CD8-positive, alpha-beta memory T cell (primary cell): Measurements from ENCODE around the gene FREY1. TPM values are rescaled to one million over a fixed set of nuclear protein-coding genes. Genes with fewer than 3 reads are reported as not detected.

Experiments
- CTCF ChIA-PET: fragments of 350-600 bp; sonication (Branson Sonifier 250); formaldehyde crosslinking; loops from one replicate; lab custom pipeline; 2021; ENCODE audit warnings: antibody characterized with exemption; lab: Charles Lee
- POLR2A ChIA-PET: fragments of 350-600 bp; sonication (Branson Sonifier 250); formaldehyde crosslinking; loops from one replicate; lab custom pipeline; 2021; ENCODE audit warnings: antibody characterized with exemption; lab: Charles Lee
- DNase-seq, 5 donors: peaks; one replicate each; pipeline versions ENCODE4 v3.0.0 to v3.0.0-alpha.2; 2020 to 2022; ENCODE audit warnings: mixed read lengths in 1 of 5
- H3K27ac ChIP-seq: one replicate; pipeline ENCODE4 v1.7.0; 2013; ENCODE audit warnings: low read depth, mild to moderate bottlenecking, low read length, moderate library complexity
- H3K27me3 ChIP-seq: 2 replicates; pipeline ENCODE4 v1.7.0; 2013; ENCODE audit warnings: low read length, mild to moderate bottlenecking; ENCODE audit not compliant: insufficient read depth, poor library complexity, severe bottlenecking
- H3K36me3 ChIP-seq: 2 replicates; pipeline ENCODE4 v1.7.0; 2013; ENCODE audit warnings: mild to moderate bottlenecking, low read length, moderate library complexity; ENCODE audit not compliant: insufficient read depth
- H3K4me1 ChIP-seq: 2 replicates; pipeline ENCODE4 v1.7.0; 2013; ENCODE audit warnings: mild to moderate bottlenecking, low read length, moderate library complexity; ENCODE audit not compliant: insufficient read depth
- H3K4me3 ChIP-seq: 2 replicates; pipeline ENCODE4 v1.7.0; 2013; ENCODE audit warnings: mild to moderate bottlenecking, low read length
- H3K9me3 ChIP-seq: 2 replicates; pipeline ENCODE4 v1.7.0; 2013; ENCODE audit warnings: mild to moderate bottlenecking, low read length
- H3K27ac Mint-ChIP-seq, 8 donors: one replicate each; pipeline ENCODE4 v1.8.0; 2020 to 2021; ENCODE audit warnings: mixed read lengths in 8 of 8, mild to moderate bottlenecking in 6 of 8, inconsistent platforms in 3 of 8, moderate library complexity in 3 of 8
- H3K27me3 Mint-ChIP-seq, 2 donors: one replicate each; pipeline ENCODE4 v1.8.0; 2020 to 2021; ENCODE audit warnings: mixed read lengths in 2 of 2, mild to moderate bottlenecking in 1 of 2, moderate library complexity in 1 of 2
- H3K36me3 Mint-ChIP-seq, 3 donors: one replicate each; pipeline ENCODE4 v1.8.0; 2020 to 2021; ENCODE audit warnings: mixed read lengths in 3 of 3, inconsistent platforms in 1 of 3, mild to moderate bottlenecking in 1 of 3
- H3K4me1 Mint-ChIP-seq, 3 donors: one replicate each; pipeline ENCODE4 v1.8.0; 2020 to 2021; ENCODE audit warnings: mixed read lengths in 3 of 3, inconsistent platforms in 1 of 3, mild to moderate bottlenecking in 1 of 3
- H3K4me3 Mint-ChIP-seq, 7 donors: one replicate each; pipeline ENCODE4 v1.8.0; 2020 to 2021; ENCODE audit warnings: mixed read lengths in 7 of 7, mild to moderate bottlenecking in 6 of 7, moderate library complexity in 4 of 7, inconsistent platforms in 2 of 7
- H3K9me3 Mint-ChIP-seq, 5 donors: one replicate each; pipeline ENCODE4 v1.8.0; 2020 to 2022; ENCODE audit warnings: mixed read lengths in 5 of 5, mild to moderate bottlenecking in 3 of 5, moderate library complexity in 2 of 5, inconsistent platforms in 1 of 5
- polyA plus RNA-seq: library from polyadenylated mRNA; unstranded; fragments of 300-500 nt; fragmentation: Illumina TruSeq; gene quantifications from one replicate; pipeline ENCODE4 v1.2.3, GENCODE V29; 2021
- total RNA-seq, 2 experiments: library from RNA; stranded (reverse); gene quantifications; one replicate each; pipeline ENCODE4 v1.2.3, GENCODE V29; 2021

FREY1 gene
- total and polyA plus RNA-seq, 3 experiments from 2014 or later, result 0.43 to 2.0 (median 1.1) TPM

DNA sequence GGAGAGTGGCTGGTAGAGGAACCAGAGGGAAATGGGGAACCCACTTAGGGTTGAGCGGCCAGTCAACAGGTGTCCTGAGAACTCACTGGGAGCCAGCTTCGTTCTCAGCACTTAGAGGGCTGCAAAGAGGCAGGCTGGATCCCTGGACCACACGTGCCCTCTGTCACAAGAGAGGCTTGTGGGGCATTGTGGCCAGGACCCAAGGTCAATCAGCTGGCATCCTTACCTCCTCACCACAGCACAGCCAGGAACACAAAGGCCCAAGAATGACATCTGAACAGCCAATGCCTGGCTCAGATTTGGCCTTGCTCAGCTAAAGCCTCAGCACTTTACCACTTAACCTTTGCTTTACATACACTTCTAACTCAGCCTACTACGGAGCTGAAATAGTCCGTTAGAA lies 14.2 kb downstream of the FREY1 start:
- CTCF ChIA-PET, result no interaction called here

DNA sequence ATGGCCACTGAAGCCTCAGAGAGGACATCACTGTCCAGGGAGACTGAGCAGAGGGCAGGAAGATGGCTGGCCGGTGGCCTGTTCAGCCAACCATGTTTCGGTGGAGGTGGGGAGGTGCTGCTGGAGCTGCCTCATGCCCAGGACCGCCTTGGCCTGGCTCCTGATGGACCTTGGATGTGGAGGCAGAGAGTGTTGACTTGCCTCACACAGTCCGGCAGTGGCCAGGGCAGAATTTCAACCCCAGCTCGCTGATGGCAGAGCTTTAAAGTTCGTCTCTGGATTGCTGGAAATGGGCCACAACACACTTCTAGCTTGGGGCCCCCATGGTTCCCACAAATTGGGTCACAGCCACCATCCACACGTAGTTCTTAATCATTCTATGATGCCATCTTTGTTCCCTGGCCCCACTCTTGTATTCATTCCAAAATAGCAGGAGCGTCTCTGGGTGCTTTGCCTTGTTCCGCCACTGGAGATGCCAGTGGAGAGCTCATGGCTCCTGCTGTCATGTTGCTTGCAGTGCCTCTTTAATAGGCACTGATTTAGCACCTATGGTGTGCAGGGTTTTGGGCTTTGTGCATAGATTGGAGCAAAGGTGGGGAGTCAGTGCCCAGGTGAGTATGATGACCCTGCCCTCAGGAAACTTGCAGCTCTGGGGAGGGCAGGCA lies 16.1 kb downstream of the FREY1 start:
- Mint-ChIP-seq H3K27me3 (peaks cover 16 to 31% of the 10 kb centered on the region in 2 donors), H3K27ac (no peak overlapping the region), H3K4me1 (no peaks in the 10 kb centered on the region), H3K4me3 (no peak overlapping the region), H3K9me3 (no peaks in the 10 kb centered on the region), H3K36me3 (peaks cover 0 to 5% (median 2%) of the 10 kb centered on the region in 3 donors)
- ChIA-PET CTCF (no interaction called here), POLR2A (no interaction called here)
- H3K27ac ChIP-seq, result no peak overlapping the region
- H3K4me1 ChIP-seq, result no peaks in the 10 kb centered on the region
- H3K36me3 ChIP-seq, result no peaks in the 10 kb centered on the region
- H3K4me3 ChIP-seq, result no peak overlapping the region
- peaks cover 2% of the 10 kb centered on the region for H3K27me3 ChIP-seq
- H3K9me3 ChIP-seq, result no peaks in the 10 kb centered on the region
- no peak for DNase-seq

More for the DNA sequence above, 14.2 kb downstream of the FREY1 start:
- peaks cover 0 to 5% (median 2%) of the 10 kb centered on the region in 3 donors for H3K36me3 Mint-ChIP-seq
- H3K4me3 ChIP-seq, result no peak overlapping the region
- DNase-seq, result no peak
- POLR2A ChIA-PET, result no interaction called here
- H3K36me3 ChIP-seq, result no peaks in the 10 kb centered on the region
- no peak overlapping the region for H3K27ac ChIP-seq
- no peak overlapping the region for H3K4me3 Mint-ChIP-seq
- H3K27me3 Mint-ChIP-seq, result peaks cover 16 to 38% of the 10 kb centered on the region in 2 donors
- peaks cover 5% of the 10 kb centered on the region for H3K27me3 ChIP-seq
- no peak overlapping the region for H3K27ac Mint-ChIP-seq
- no peaks in the 10 kb centered on the region for H3K4me1 Mint-ChIP-seq
- no peaks in the 10 kb centered on the region for H3K9me3 ChIP-seq
- H3K4me1 ChIP-seq, result no peaks in the 10 kb centered on the region
- no peaks in the 10 kb centered on the region for H3K9me3 Mint-ChIP-seq

DNA sequence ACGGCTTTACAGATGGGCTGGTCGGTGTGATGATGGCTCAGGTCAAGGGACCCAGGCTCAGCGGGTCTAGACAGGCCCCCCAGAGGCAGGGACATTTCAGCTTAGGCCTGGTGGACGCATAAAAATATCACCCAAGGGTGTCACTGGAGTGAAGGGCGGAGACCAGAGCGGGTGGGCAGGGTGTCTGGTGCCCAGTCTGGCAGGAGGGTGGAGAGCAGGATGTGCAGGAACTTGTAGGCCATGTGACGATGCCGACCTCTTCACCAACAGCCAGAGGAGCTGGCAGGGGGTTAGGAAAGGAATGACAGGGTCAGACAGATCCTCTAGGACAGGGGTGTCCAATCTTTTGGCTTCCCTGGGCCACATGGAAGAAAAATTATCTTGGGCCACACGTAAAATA lies 17.1 kb downstream of the FREY1 start:
- CTCF ChIA-PET, result no interaction called here
- no peak for DNase-seq
- peaks cover 3 to 4% (median 4%) of the 10 kb centered on the region in 3 donors for H3K4me1 Mint-ChIP-seq
- H3K4me3 Mint-ChIP-seq, result no peak overlapping the region
- POLR2A ChIA-PET, result no interaction called here
- Histone ChIP-seq H3K27ac (no peak overlapping the region), H3K4me3 (no peak overlapping the region), H3K36me3 (no peaks in the 10 kb centered on the region), H3K4me1 (peaks cover 3% of the 10 kb centered on the region), H3K9me3 (no peaks in the 10 kb centered on the region), H3K27me3 (no peaks in the 10 kb centered on the region)
- no peak overlapping the region for H3K27ac Mint-ChIP-seq
- H3K36me3 Mint-ChIP-seq, result peaks cover 0 to 4% (median 2%) of the 10 kb centered on the region in 3 donors
- H3K27me3 Mint-ChIP-seq, result peaks cover 14 to 23% of the 10 kb centered on the region in 2 donors
- no peaks in the 10 kb centered on the region for H3K9me3 Mint-ChIP-seq

DNA sequence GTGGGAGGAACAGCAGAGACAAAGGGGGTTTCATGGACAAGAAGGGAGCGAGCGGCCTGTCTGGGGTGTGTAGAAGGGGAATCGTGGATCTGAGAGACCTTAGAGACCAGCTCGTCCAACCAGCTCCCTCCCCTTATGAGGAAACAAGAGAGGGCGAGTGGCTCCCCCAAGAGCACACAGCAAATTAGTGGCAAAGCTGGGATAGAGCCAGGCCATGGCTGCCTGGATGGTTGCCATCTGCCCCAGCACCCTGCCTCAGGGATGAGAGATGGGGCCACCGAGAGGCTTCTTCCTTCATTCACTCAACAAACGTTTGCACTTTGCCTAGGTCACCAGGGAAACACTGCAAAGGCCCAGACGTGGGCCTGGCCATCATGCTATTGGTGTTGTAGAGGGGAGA lies 17.5 kb downstream of the FREY1 start:
- CTCF ChIA-PET, result no interaction called here
- no peak overlapping the region for H3K27ac ChIP-seq
- no peaks in the 10 kb centered on the region for H3K9me3 ChIP-seq
- no peak overlapping the region for H3K27ac Mint-ChIP-seq
- H3K4me1 ChIP-seq, result peaks cover 6% of the 10 kb centered on the region
- no peak overlapping the region for H3K4me3 Mint-ChIP-seq
- no peak overlapping the region for H3K4me3 ChIP-seq
- no peak for DNase-seq
- no peaks in the 10 kb centered on the region for H3K27me3 ChIP-seq
- no peaks in the 10 kb centered on the region for H3K36me3 ChIP-seq
- peaks cover 8% of the 10 kb centered on the region in 3 donors for H3K4me1 Mint-ChIP-seq
- H3K27me3 Mint-ChIP-seq, result peaks cover 16 to 19% of the 10 kb centered on the region in 2 donors
- peaks cover 0 to 2% (median 0%) of the 10 kb centered on the region in 3 donors for H3K36me3 Mint-ChIP-seq
- no peaks in the 10 kb centered on the region for H3K9me3 Mint-ChIP-seq
- POLR2A ChIA-PET, result no interaction called here

DNA sequence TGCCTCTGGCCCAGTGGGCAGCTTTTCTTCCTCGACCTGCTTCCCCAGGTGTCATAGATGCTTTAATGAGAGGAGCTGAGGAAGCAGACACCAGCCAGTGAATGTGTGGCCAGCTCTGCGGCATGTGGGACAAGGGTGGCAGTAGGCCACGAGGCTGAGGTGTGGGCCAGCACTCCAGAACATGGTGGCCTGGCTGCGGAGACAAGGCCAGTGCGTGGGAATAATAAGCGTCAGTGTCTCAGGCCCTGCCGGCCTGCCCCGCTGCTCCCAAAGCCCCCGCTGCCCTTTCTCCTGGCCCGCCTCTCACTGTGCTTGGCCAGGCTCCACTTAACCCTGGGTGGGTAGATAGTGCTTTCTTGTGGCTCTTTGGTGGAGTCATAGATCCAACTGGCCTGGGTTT lies 19.5 kb downstream of the FREY1 start:
- H3K9me3 ChIP-seq, result no peaks in the 10 kb centered on the region
- H3K9me3 Mint-ChIP-seq, result no peaks in the 10 kb centered on the region
- peak overlapping the region in 4 of 7 donors; percentile 32 to 49 (median 36) for H3K4me3 Mint-ChIP-seq
- H3K4me1 ChIP-seq, result peaks cover 6% of the 10 kb centered on the region
- peaks cover 0 to 2% (median 0%) of the 10 kb centered on the region in 3 donors for H3K36me3 Mint-ChIP-seq
- no peak for DNase-seq
- H3K27me3 ChIP-seq, result no peaks in the 10 kb centered on the region
- CTCF ChIA-PET, result interaction anchor here (1.0 kb wide), 1 partner anchor 18 kb away, joined by 3 read pairs; no protein-coding TSS in a partner anchor
- peaks cover 7 to 10% of the 10 kb centered on the region in 2 donors for H3K27me3 Mint-ChIP-seq
- H3K4me1 Mint-ChIP-seq, result peaks cover 10 to 11% (median 10%) of the 10 kb centered on the region in 3 donors
- no peaks in the 10 kb centered on the region for H3K36me3 ChIP-seq
- H3K27ac Mint-ChIP-seq, result no peak overlapping the region
- H3K4me3 ChIP-seq, result no peak overlapping the region
- no peak overlapping the region for H3K27ac ChIP-seq
- POLR2A ChIA-PET, result no interaction called here

DNA sequence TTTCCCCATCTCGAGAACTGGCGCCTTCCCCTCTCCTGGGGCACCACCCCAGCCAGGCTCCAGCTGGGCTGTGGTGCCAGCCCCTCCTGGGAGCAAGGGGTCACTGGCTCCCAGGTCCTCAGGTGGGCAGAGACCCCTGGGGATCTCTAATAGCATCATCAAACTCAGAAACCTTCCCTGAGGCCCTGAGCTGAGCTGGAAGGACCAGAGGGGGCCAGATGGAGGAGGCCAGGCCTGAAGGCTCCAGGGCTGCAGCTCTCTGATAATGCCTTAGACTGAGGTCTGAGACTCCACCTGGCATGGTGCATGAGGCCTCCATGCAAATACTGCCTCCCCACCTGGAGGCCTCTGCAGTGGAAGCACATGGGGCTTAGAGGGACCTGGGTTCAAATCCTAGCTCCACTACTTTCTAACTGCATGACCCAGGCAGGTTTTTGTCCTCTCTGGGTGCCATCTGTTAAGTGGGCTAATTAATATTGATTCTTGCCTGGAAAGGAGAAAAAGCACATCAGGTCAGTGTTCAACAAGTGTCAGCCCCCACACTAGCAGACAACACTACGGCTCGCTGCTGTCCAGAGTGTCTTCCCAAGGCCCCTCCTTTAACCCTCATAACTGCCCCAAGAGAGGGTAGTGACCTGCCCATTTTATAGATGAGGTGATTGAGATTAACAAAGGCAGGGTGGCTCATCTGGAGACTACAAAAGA lies 20.1 kb downstream of the FREY1 start:
- peaks cover 10 to 11% (median 10%) of the 10 kb centered on the region in 3 donors for H3K4me1 Mint-ChIP-seq
- no peaks in the 10 kb centered on the region for H3K27me3 ChIP-seq
- peaks cover 0 to 6% (median 5%) of the 10 kb centered on the region in 3 donors for H3K36me3 Mint-ChIP-seq
- no peaks in the 10 kb centered on the region for H3K36me3 ChIP-seq
- peak overlapping the region; percentile 23 to 54 (median 34) for H3K4me3 Mint-ChIP-seq
- no peak overlapping the region for H3K27ac ChIP-seq
- ChIA-PET POLR2A (no interaction called here), CTCF (interaction anchor here (1.0 kb wide), 1 partner anchor 17 kb away, joined by 3 read pairs; no protein-coding TSS in a partner anchor)
- peaks cover 6% of the 10 kb centered on the region for H3K4me1 ChIP-seq
- peaks cover 5 to 7% of the 10 kb centered on the region in 2 donors for H3K27me3 Mint-ChIP-seq
- DNase-seq, result no peak
- no peaks in the 10 kb centered on the region for H3K9me3 Mint-ChIP-seq
- no peak overlapping the region for H3K4me3 ChIP-seq
- no peaks in the 10 kb centered on the region for H3K9me3 ChIP-seq
- no peak overlapping the region for H3K27ac Mint-ChIP-seq

DNA sequence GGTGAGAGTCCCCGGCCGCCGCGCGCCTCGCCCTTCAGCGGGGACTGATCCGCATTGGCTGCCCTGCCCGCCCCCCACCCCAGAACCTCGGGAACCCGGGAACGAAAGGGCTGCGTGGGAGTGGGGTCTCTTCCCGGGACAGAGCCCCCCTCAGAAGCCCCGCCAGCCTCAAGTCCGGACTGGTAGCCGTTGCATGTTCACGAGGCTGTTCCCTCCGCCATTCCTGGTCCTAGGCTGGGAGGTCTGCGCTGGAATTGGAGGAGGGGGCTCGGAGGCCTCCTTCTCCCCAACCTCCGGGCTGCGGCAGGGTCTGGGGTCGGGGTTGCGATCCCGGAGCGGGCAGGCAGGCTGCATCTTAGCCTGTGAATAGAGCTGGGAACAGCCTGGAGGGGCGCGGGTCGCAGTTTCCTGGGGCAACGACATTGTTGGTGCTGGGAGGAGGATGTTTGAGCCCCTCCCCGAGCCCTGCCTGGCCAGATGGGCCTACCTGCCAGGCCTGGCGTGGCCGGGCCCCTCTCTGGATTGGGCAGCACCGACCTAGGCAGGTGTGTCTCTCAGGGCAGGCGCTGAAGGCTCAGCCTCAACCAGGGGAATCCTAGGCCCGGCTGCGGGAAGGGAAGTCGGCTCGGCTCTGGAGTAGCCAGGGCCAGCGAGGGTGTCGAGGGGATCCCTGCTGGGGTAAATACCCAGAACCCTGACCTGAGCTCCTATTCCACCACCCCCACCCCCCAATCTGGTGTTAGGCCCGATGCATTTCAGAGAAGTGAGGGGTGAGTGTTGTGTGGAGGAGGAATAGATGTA lies 20.9 kb downstream of the FREY1 start:
- Histone ChIP-seq H3K36me3 (no peaks in the 10 kb centered on the region), H3K27me3 (no peaks in the 10 kb centered on the region), H3K9me3 (no peaks in the 10 kb centered on the region), H3K4me1 (peaks cover 6% of the 10 kb centered on the region), H3K4me3 (no peak overlapping the region), H3K27ac (no peak overlapping the region)
- ChIA-PET POLR2A (no interaction called here), CTCF (interaction anchor here (1.0 kb wide), 1 partner anchor 16 kb away, joined by 3 read pairs; no protein-coding TSS in a partner anchor)
- Mint-ChIP-seq H3K27me3 (peaks cover 5 to 7% of the 10 kb centered on the region in 2 donors), H3K4me3 (peak overlapping the region in 5 of 7 donors; percentile 12 to 51 (median 32)), H3K9me3 (no peaks in the 10 kb centered on the region), H3K27ac (no peak overlapping the region), H3K36me3 (peaks cover 0 to 11% (median 5%) of the 10 kb centered on the region in 3 donors), H3K4me1 (peaks cover 10 to 11% (median 10%) of the 10 kb centered on the region in 3 donors)
- no peak for DNase-seq
